SHP77 (cell line): Measurements from ENCODE around the gene CYP2B6.
"Not testable (repeated sequence)": the region's sequence is repeated elsewhere in the genome, so short reads cannot be mapped to it uniquely, and the experiment has no call there.

Experiments
- DNase-seq, 2 experiments: peaks; one replicate each; lab custom pipeline; 2025; lab: John Stamatoyannopoulos, UW

The CYP2B6 gene

DNA sequence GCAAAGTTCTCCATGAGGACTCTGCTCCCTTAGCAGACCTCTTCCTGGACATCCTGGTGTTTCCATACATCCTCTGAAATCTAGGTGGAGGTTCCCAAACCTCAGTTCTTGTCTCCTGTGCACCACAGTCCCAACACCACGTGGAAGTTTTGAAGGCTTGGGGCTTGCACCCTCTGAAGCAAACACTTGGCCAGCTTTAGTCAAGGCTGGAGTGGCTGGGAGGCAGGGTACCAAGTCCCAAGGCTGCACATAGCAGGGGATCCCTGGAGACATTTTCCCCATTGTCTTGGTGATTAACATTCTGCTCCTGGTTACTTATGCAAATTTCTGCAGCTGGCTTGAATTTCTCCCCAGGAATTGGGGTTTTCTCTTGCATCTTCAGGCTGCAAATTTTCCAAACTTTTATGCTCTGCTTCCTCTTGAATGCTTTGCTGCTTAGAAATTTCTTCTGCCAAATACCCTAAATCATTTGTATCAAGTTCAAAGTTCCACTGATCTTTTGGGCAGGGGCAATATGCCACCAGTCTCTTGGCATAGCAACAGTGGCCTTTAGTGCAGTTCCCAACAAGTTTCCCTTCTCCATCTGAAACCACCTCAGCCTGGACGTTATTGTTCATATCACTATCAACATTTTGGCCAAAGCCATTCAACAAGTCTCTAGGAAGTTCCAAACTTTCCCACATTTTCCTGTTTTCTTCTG is 10.2 kb upstream of the CYP2B6 start:
- not testable (repeated sequence) for DNase-seq

GRCh38 chr19:40981591-40981990 is 9.5 kb upstream of the CYP2B6 start:
- no peak for DNase-seq

DNA sequence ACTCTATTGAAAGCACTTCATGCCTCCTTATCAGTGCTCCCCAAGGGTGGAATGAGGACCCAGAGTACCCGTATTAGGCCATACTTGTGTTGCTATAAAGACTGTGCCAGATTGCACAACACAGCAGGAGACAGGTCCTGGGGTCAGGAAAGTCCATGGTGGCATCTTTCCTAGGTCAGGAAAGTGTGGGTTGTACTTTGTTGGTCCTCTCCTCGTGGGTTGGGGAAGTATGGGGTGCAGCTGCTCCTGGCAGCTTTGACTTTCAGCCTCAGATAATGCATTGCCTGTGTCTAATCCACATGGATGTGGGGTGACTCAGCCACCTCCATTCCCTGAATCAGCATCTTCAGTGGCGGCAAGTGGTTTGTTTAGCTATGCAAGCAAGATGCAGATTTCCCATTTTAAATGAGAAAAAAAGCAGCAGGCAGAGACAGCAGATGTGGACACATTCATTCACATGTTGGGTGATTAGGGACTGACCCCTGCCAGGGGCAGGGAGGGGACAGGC is 8.4 kb upstream of the CYP2B6 start:
- DNase-seq, result no peak

DNA sequence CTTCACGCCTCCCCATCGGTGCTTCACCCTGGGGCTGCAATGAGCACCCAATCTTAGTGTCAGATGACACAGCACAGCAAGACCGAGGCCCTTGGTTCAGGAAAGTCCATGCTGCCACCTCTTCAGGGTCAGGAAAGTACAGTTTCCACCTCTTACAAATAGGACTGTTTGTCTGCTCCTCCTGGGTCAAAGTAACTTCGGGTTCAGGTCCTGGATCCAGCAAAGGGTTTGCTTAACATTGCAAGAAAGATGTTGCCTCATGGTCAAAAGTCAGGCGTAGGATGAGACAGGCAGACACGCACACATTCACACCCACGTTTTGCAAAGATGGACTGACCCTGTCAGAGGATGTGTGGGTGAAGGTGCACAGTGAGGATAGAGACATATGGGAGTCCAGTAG is 1.6 kb upstream of the CYP2B6 start:
- no peak for DNase-seq

GRCh38 chr19:40995355-40995754 is 4.3 kb downstream of the CYP2B6 start:
- DNase-seq, result no peak

DNA sequence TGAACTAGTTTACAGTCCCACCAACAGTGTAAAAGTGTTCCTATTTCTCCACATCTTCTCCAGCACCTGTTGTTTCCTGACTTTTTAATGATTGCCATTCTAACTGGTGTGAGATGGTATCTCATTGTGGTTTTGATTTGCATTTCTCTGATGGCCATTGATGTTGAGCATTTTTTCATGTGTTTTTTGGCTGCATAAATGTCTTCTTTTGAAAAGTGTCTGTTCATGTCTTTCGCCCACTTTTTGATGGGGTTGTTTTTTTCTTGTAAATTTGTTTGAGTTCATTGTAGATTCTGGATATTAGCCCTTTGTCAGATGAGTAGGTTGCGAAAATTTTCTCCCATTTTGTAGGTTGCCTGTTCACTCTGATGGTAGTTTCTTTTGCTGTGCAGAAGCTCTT is 7.9 kb downstream of the CYP2B6 start:
- DNase-seq, result not testable (repeated sequence)

GRCh38 chr19:41000310-41000737 is 9.2 kb downstream of the CYP2B6 start:
- no peak for DNase-seq

DNA sequence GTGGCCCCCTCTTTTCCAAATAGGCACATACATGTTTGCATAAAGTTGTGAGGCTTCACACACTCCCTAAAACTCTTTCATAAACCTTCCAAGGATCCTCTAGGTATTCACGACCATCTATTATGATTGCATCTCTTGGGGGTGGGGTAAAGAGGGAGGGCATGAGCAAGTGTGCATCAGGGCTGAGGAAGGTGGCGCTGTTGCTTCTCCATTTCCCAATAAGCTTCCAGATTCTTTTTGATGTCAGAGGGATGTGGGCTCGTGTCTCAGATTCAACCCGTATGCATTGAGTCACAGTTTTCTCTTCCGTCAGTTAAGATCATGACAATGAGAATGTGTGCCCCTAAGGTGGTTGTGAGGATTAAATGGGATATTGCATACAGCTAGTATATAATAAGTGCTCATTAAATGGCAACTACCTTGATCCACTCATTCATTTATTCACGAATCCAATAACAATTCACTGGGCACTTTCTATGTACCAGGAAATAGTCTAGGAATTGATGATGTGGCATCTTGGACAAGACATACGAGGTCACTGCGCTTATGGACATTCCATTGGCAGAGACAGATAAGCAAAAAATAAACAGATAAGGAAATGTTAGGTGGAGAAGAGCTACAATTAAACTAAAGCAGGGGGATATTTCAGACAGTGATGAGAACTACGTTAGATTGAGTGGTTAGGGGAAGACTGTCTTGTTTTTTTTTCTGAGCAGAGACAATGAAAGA is 10.3 kb downstream of the CYP2B6 start:
- DNase-seq, result no peak

DNA sequence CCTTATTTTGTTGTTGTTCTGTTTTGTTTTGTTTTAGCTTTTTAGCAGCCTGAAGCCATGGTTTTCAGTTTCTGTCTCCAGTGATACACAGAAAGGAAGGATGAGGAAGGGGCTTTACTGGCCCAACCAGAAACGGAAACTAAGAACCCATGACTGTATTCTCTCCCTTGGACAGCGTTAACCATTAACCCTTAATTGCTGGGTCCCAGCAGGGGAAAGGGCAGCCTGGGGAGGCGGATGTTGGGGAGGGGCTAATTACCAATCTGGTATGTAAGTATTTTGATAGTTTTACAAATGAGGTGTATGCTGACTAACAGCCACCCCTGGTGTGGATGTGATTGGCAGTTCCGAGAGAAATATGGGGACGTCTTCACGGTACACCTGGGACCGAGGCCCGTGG is 12.6 kb downstream of the CYP2B6 start:
- not testable (repeated sequence) for DNase-seq

- DNase-seq, result no peak
These were observed 18.7 kb downstream of the CYP2B6 start for GRCh38 chr19:41009700-41010235.

GRCh38 chr19:41013359-41013758 is 22.3 kb downstream of the CYP2B6 start:
- DNase-seq, result no peak

DNA sequence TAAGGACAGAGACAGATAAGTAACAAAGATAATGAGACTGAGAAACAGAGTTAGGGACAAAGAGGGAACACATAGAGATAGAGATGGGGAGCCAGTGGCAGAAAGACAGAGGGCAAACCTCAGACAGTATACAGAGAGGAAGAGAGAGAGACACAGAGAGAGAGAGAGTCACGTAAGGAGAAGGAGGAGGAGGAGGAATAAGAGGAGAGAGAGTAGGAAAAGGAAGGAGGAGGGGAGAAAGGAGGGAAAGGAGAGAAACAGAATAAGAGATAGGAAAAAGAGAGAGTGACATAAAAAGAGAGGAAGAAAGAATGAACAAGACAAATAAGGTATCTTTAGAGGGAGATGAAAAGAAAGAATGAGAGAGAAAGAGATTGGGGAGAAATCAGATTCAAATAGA is 23.6 kb downstream of the CYP2B6 start:
- DNase-seq, result no peak

GRCh38 chr19:41016488-41017071 is 25.5 kb downstream of the CYP2B6 start:
- DNase-seq, result no peak

DNA sequence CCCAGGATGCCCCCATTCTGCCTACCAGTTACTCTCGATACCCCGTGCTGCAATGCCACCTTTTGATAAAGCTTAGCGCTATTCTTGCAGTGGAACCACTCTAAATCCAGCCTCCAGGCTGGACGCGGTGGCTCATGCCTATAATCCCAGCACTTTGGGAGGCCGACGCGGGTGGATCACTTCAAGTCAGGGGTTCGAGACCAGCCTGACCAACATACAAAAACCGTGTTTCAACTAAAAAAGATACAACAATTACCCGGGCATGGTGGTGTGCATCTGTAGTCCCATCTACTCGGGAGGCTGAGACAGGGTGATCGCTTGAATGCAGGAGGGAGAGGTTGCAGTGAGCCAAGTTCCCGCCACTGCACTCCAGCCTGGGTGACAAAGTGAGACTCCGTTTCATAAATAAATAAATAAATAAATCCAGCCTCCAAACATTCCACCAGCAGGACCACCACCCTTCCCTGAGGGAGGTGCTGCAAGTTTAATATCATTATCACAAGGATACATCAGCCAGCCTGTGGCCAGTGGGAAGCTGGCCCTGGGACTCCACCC is 27.7 kb downstream of the CYP2B6 start:
- DNase-seq, result no peak

DNA sequence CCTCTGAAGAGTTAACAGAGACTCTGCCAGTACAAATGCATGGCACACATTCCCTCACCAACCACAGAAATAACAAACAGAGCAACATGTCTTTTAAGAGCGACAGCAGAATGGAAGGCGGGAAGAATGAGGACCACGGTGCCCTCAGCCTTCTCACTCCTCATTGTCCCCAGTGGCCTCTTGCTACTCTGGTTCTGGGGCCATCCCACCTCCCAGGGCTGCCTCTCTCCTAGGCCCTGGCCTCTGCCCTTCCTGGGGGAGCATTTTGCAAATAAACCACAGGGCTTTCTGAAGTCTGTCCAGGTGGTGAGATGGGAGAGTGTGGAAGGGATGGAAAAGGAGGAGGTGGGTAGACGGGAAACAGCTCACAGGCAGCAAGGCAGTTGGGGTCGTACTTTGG is 28.3 kb downstream of the CYP2B6 start:
- DNase-seq, result no peak

DNA sequence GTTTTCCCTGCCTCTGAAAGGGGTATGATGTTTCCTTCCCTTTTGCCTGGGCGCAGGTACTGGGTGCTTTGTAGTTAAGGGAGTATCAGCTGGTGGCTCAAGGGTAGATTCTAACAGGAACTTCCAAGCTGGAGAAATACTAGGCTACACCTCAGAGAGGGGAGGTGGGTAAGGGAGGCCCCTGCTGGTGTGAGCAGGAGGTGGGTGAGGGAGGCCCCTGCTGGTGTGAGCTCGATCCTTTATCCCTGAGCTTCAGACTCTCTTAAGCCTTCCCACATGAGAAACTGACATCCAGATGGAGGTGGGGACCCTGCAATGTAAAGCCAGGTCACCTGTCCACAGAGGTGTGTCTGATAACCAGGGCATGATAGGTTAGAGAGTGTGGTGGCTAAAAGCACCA is 32.1 kb downstream of the CYP2B6 start:
- DNase-seq, result no peak

- no peak for DNase-seq
These were observed 34.3 kb downstream of the CYP2B6 start for GRCh38 chr19:41025411-41025810.

- no peak for DNase-seq
These were observed 34.8 kb downstream of the CYP2B6 start for GRCh38 chr19:41025871-41026270.

DNA sequence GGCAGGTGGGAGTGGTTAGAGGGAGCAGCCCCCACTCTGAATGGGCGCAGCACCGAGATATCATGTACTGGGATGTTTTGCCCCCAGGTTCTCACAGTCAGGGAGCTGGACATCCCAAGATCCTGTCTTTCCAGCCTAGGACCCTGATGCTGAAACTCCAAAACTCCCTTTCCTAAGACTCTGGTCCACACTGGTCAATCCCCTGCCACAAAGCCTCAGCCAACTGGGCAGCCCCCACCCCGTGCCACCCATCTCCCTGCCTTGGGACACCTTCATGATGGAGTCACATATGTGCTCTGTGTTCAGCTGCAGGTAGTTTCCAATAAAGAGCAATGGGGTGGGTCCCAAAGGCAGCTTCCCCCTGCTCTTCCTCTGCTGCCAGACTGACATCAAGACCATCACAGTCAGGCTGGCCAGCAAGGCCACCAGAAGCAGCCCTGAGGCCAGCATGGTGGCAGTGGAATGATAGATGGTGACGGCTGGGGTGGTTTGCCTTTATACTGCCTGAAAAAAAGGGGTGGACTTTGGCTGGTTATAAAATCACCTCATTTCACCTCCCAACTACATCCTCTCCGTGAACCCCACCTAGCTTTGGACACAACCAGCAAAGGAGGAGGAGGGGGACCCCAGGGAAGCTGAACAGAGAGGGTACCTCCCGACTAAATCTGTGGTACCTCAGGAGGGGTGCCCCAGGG is 36.3 kb downstream of the CYP2B6 start:
- no peak for DNase-seq

- no peak for DNase-seq
These were observed 38.7 kb downstream of the CYP2B6 start for GRCh38 chr19:41029524-41030432.

GRCh38 chr19:41030651-41031050 is 39.6 kb downstream of the CYP2B6 start:
- DNase-seq, result no peak
